Right atrium auricular region (tissue), 2 donors: Measurements from ENCODE around the gene SEMG2. TPM values are rescaled to one million over a fixed set of nuclear protein-coding genes. Genes with fewer than 3 reads are reported as not detected.
A peak's percentile ranks its signal among the peaks of the same experiment; 100 is the strongest.

Experiments used
- DNase-seq: peaks from one replicate; pipeline ENCODE4 v3.0.0-alpha.2; 2019; ENCODE audit warnings: low spot score
- H3K27ac ChIP-seq, 2 donors: fragments of 200-600 bp; sonication (generic); 1 replicate in 1 of 2; 2 replicates in 1 of 2; pipeline ENCODE4 v1.5.1; 2016 to 2019
- H3K27me3 ChIP-seq, 2 donors: fragments of 200-600 bp; sonication (generic); one replicate each; pipeline versions ENCODE4 v1.5.1 to v1.6.0; 2017 to 2019
- H3K36me3 ChIP-seq: fragments of 200-600 bp; sonication (generic); one replicate; pipeline ENCODE4 v1.5.1; 2016
- H3K4me1 ChIP-seq, 2 donors: fragments of 200-600 bp; sonication (generic); one replicate each; pipeline versions ENCODE4 v1.5.1 to v1.6.0; 2017 to 2019
- H3K4me3 ChIP-seq, 2 donors: fragments of 200-600 bp; sonication (generic); 1 replicate in 1 of 2; 2 replicates in 1 of 2; pipeline ENCODE4 v1.5.1; 2017 to 2019; ENCODE audit warnings: mild to moderate bottlenecking in 1 of 2, moderate library complexity in 1 of 2
- H3K9me3 ChIP-seq, 2 donors: fragments of 200-600 bp; sonication (generic); one replicate each; pipeline ENCODE4 v1.5.1; 2019
- CTCF ChIP-seq, 2 donors: fragments of 200-600 bp; sonication (generic); IDR thresholded peaks; one replicate each; pipeline ENCODE4 v1.5.1; 2019; ENCODE audit warnings: antibody characterized with exemption in 2 of 2
- total RNA-seq, 2 donors: library from RNA; depleted of rRNA; stranded (reverse); fragments of >200 nt; gene quantifications; one replicate each; pipeline ENCODE4 v1.1.0, GENCODE V29; 2016

Gene SEMG2
- total RNA-seq, 2 donors from 2014 or later: not detected

GRCh38 chr20:45253261-45253660, 32.1 kb downstream of the SEMG2 start:
- no peaks in the 10 kb centered on the region for H3K36me3 ChIP-seq
- H3K27ac ChIP-seq: no peak overlapping the region
- no peaks in the 10 kb centered on the region for H3K27me3 ChIP-seq
- no peak for DNase-seq
- H3K4me1 ChIP-seq: peaks cover 0 to 7% of the 10 kb centered on the region in 2 donors
- no peaks in the 10 kb centered on the region for H3K9me3 ChIP-seq
- no peak overlapping the region for H3K4me3 ChIP-seq
- no peak for TF ChIP-seq CTCF (IDR thresholded peaks at IDR 0.05)

GRCh38 chr20:45254383-45255262, 33.5 kb downstream of the SEMG2 start, which contains the start of gene SLPI:
Gene SLPI (minus strand): TSS chr20:45254564. CDS start chr20:45254543, 21 bp downstream.
- H3K27ac ChIP-seq: no peak within 1 kb of the TSS
- TF ChIP-seq CTCF (IDR thresholded peaks at IDR 0.05): no peak
- H3K4me1 ChIP-seq: peaks cover 0 to 7% of the 10 kb centered on the region in 2 donors
- H3K4me3 ChIP-seq: no peak within 1 kb of the TSS
- H3K36me3 ChIP-seq: no peaks in the 10 kb centered on the region
- DNase-seq: peak; percentile 66
- H3K9me3 ChIP-seq: no peaks in the 10 kb centered on the region
- H3K27me3 ChIP-seq: no peaks in the 10 kb centered on the region

- H3K4me1 ChIP-seq: peaks cover 0 to 7% of the 10 kb centered on the region in 2 donors
- no peak overlapping the region for H3K27ac ChIP-seq
- DNase-seq: no peak
- H3K36me3 ChIP-seq: no peaks in the 10 kb centered on the region
- H3K9me3 ChIP-seq: no peaks in the 10 kb centered on the region
- H3K4me3 ChIP-seq: no peak overlapping the region
- H3K27me3 ChIP-seq: no peaks in the 10 kb centered on the region
- TF ChIP-seq CTCF (IDR thresholded peaks at IDR 0.05): no peak
Observed at GRCh38 chr20:45257161-45257560, 36.0 kb downstream of the SEMG2 start.

- H3K27me3 ChIP-seq: no peaks in the 10 kb centered on the region
- no peaks in the 10 kb centered on the region for H3K9me3 ChIP-seq
- no peak overlapping the region for H3K4me3 ChIP-seq
- no peak for TF ChIP-seq CTCF (IDR thresholded peaks at IDR 0.05)
- H3K27ac ChIP-seq: no peak overlapping the region
- no peak for DNase-seq
- H3K36me3 ChIP-seq: no peaks in the 10 kb centered on the region
- peaks cover 0 to 7% of the 10 kb centered on the region in 2 donors for H3K4me1 ChIP-seq
Observed at GRCh38 chr20:45257711-45258110, 36.5 kb downstream of the SEMG2 start.

- no peaks in the 10 kb centered on the region for H3K36me3 ChIP-seq
- H3K27me3 ChIP-seq: no peaks in the 10 kb centered on the region
- no peak for DNase-seq
- no peaks in the 10 kb centered on the region for H3K9me3 ChIP-seq
- no peak overlapping the region for H3K4me3 ChIP-seq
- TF ChIP-seq CTCF (IDR thresholded peaks at IDR 0.05): no peak
- H3K4me1 ChIP-seq: peaks cover 0 to 7% of the 10 kb centered on the region in 2 donors
- no peak overlapping the region for H3K27ac ChIP-seq
Observed at GRCh38 chr20:45258259-45258658, 37.1 kb downstream of the SEMG2 start.
